ENCODE results near the gene KPNA4.

GRCh38 chr3:160586679-160587078 is 21.3 kb upstream of the KPNA4 start:
- TF ChIP-seq, protein P1, sequence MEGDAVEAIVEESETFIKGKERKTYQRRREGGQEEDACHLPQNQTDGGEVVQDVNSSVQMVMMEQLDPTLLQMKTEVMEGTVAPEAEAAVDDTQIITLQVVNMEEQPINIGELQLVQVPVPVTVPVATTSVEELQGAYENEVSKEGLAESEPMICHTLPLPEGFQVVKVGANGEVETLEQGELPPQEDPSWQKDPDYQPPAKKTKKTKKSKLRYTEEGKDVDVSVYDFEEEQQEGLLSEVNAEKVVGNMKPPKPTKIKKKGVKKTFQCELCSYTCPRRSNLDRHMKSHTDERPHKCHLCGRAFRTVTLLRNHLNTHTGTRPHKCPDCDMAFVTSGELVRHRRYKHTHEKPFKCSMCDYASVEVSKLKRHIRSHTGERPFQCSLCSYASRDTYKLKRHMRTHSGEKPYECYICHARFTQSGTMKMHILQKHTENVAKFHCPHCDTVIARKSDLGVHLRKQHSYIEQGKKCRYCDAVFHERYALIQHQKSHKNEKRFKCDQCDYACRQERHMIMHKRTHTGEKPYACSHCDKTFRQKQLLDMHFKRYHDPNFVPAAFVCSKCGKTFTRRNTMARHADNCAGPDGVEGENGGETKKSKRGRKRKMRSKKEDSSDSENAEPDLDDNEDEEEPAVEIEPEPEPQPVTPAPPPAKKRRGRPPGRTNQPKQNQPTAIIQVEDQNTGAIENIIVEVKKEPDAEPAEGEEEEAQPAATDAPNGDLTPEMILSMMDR (IDR thresholded peaks at IDR 0.05) = no peak
- no peak for TF ChIP-seq POLR2AphosphoS5 (IDR thresholded peaks at IDR 0.05)
- TF ChIP-seq EP300 (IDR thresholded peaks at IDR 0.05) = no peak
- no peak for TF ChIP-seq POLR2A (IDR thresholded peaks at IDR 0.05)

Measured in sigmoid colon (tissue), 4 donors.